HL-60 (cell line): ENCODE results near the gene TBX5.

Experiments used
- GABPA ChIP-seq: IDR thresholded peaks from 2 replicates; pipeline ENCODE4 v1.6.1; 2012; ENCODE audit warnings: low read depth
- POLR2AphosphoS5 ChIP-seq: IDR thresholded peaks from 2 replicates; pipeline ENCODE4 v1.6.1; 2012; ENCODE audit warnings: low read depth
- REST ChIP-seq: IDR thresholded peaks from 2 replicates; pipeline ENCODE4 v1.6.1; 2012; ENCODE audit warnings: low read depth; ENCODE audit not compliant: insufficient replicate concordance
- SPI1 ChIP-seq: IDR thresholded peaks from 2 replicates; pipeline ENCODE4 v1.6.1; 2012; ENCODE audit warnings: low read depth, mild to moderate bottlenecking, borderline replicate concordance
- TF ChIP-seq, protein P1 (sequence below): IDR thresholded peaks from one replicate; pipeline ENCODE4 v1.5.1; 2011; ENCODE audit warnings: low read length, control low read depth, inconsistent platforms; ENCODE audit not compliant: insufficient read depth

- TF ChIP-seq POLR2AphosphoS5 (no peak), REST (no peak), GABPA (no peak), SPI1 (no peak)
- TF ChIP-seq, protein P1, sequence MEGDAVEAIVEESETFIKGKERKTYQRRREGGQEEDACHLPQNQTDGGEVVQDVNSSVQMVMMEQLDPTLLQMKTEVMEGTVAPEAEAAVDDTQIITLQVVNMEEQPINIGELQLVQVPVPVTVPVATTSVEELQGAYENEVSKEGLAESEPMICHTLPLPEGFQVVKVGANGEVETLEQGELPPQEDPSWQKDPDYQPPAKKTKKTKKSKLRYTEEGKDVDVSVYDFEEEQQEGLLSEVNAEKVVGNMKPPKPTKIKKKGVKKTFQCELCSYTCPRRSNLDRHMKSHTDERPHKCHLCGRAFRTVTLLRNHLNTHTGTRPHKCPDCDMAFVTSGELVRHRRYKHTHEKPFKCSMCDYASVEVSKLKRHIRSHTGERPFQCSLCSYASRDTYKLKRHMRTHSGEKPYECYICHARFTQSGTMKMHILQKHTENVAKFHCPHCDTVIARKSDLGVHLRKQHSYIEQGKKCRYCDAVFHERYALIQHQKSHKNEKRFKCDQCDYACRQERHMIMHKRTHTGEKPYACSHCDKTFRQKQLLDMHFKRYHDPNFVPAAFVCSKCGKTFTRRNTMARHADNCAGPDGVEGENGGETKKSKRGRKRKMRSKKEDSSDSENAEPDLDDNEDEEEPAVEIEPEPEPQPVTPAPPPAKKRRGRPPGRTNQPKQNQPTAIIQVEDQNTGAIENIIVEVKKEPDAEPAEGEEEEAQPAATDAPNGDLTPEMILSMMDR: no peak
Measured at GRCh38 chr12:114434341-114434740, 28.4 kb upstream of the TBX5 start.
